IPS-18c (cell line): ENCODE results near the gene LHFPL6.

Experiments
- H3K4me3 ChIP-seq: 2 replicates; pipeline ENCODE4 v1.7.0; 2013; ENCODE audit warnings: low read depth, mild to moderate bottlenecking, low read length, moderate library complexity; ENCODE audit not compliant: insufficient read depth
- H3K9me3 ChIP-seq: one replicate; pipeline ENCODE4 v1.6.1; 2013; ENCODE audit warnings: mild to moderate bottlenecking, low read length, moderate library complexity; ENCODE audit not compliant: control insufficient read depth, insufficient read depth

LHFPL6 gene

DNA sequence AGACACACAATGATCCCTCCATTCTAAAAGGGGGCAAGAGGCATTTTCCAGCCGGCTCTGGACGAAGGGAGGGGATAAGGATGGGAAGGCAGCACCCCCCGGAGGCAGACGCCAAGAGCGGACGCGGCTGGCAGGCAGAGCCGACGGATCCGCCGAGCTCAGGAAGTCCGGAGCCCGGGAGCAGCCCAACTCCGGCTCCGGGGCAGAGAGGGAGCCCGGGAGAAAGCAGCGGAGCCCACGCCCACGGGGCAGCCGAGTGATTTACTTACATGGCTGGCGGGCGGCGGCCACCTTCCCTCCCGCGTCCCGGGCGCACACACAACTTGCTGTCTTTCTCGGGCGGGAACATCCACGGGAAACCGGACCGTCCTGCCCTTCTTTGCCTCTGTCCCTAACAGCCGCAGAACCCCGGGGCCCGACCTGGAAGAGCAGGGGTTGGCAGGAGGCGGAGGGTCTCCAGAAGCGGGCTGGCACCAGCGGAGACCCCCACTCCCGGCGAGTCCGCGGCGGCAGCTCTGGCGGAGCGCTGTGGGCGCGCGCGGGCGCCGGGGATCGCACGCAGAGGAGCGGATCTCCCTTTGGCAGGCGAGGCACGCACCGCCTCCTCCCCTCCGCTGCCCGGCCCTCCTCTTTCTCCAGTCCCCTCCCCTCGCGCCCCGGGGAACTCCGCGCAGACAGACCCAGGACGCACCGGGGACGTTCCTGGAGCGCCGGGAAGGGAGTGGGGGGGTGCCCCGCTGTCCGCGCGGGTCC lies at the start of gene LHFPL6:
Gene LHFPL6 (minus strand): TSS at position 580 of the 753 bp plus-strand sequence.
- Histone ChIP-seq H3K9me3 (no peaks in the 10 kb centered on the region), H3K4me3 (peak within 1 kb of the TSS; percentile 86)

- Histone ChIP-seq H3K9me3 (no peaks in the 10 kb centered on the region), H3K4me3 (no peak overlapping the region)
Measured at GRCh38 chr13:39646122-39646521, 43.1 kb upstream of the LHFPL6 start.

GRCh38 chr13:39641645-39642044 lies 38.7 kb upstream of the LHFPL6 start:
- no peaks in the 10 kb centered on the region for H3K9me3 ChIP-seq

GRCh38 chr13:39637890-39638289 lies 34.9 kb upstream of the LHFPL6 start:
- no peaks in the 10 kb centered on the region for H3K9me3 ChIP-seq

More at GRCh38 chr13:39641645-39642044, 38.7 kb upstream of the LHFPL6 start:
- H3K4me3 ChIP-seq = no peak overlapping the region

DNA sequence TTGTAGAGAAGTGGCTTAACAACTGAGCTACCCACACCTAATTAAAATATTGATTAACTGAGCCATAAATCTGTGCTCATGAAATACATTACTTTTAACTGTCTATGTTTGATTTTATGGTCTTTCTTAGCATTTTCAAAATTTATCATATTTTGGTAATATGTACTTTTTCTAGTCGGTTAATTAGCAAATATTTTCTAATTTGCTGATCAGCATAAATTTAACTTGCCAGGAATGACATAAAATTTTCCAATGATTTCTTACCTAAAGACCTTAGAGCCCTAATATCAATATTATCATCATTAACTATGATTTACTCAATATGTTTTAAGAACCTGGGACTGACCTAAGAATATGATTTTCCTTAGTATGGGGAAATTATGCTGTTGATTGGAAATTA lies 32.6 kb upstream of the LHFPL6 start:
- no peak overlapping the region for H3K4me3 ChIP-seq
- no peaks in the 10 kb centered on the region for H3K9me3 ChIP-seq

More at GRCh38 chr13:39637890-39638289, 34.9 kb upstream of the LHFPL6 start:
- H3K4me3 ChIP-seq = no peak overlapping the region

GRCh38 chr13:39632994-39633393 lies 30.0 kb upstream of the LHFPL6 start:
- Histone ChIP-seq H3K9me3 (no peaks in the 10 kb centered on the region), H3K4me3 (no peak overlapping the region)

DNA sequence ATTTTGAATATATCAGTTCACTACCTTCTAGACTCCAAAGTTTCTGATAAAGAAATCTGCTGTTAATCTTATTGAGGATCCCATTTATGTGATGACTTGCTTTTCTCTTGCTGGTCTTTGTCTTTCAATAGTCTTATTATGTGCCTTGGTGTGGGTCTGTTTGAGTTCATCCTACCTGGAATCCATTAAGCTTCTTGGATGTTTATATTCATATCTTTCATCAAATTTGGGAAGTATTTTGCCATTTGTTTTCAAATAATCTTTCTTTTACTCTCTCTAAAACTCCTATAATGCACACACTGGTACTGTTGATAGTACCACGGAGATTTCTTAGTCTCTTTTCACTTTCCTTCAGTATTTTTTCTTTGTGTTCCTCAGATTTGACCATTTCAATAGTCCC lies 28.3 kb upstream of the LHFPL6 start:
- Histone ChIP-seq H3K9me3 (no peaks in the 10 kb centered on the region), H3K4me3 (no peak overlapping the region)

DNA sequence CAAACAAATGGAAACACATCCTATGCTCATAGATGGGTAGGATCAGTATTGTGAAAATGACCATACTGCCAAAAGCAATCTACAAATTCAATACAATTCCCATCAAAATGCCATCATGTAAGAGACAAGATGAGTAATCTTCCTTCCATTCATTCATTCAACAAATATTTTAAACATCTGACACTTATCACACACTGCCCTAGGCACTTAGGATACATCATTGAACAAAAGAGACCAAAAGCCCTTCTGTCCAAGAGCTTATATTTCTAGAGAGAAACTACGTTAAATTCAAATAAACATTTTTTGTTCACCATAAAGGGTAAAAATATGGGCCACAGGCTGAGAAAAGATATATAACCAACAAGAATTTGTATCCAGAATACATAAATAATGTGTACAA lies 20.5 kb upstream of the LHFPL6 start:
- H3K4me3 ChIP-seq = no peak overlapping the region

DNA sequence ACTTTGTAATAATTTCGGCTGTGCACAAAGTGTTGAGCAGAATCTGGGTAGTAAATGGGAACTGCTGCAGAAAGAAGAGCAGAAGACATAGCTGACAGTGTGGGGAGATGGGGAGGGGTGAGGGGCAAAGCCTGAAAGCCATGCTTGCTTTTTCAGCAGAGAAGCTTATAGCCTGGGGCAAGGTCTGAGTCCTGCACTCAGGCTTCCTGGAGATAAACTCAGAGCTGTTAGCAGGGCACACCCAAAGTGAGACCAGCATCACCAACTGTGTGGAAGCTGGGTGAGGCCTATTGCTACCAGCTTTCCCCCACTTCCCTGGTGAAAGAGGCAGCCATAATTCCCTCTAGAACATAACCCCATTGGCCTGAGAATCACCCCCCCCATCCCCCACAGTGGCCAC lies 15.6 kb upstream of the LHFPL6 start:
- H3K9me3 ChIP-seq = no peaks in the 10 kb centered on the region
- no peak overlapping the region for H3K4me3 ChIP-seq

More for the DNA sequence above, 20.5 kb upstream of the LHFPL6 start:
- peaks cover 3% of the 10 kb centered on the region for H3K9me3 ChIP-seq

DNA sequence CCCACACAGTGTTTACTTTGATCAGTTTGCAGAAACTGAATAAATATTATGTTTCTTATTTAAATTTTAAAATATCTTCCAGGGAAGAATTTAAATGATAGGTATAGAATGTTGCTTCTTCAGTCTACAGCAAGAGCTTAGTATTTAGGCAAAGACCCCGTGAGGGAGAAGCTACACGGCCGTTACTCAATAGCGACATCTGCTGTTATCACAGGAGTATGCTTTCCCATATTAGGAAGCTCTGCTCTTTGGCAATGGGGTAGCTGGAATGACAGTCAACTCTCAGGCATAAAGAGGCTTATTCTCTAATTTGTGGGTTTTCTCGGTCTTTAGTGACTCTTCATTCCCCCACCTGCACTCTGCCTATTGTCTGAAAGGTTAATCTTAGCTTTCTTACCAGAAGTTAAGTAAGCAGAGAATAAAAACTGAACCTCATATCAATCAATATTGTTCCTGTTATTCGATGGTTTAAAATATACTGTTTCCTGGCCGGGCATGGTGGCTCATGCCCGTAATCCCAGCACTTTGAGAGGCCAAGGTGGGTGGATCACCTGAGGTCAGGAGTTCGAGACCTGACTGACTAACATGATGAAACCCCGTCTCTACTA lies 13.2 kb upstream of the LHFPL6 start:
- Histone ChIP-seq H3K9me3 (no peaks in the 10 kb centered on the region), H3K4me3 (no peak overlapping the region)

GRCh38 chr13:39612023-39612637 lies 9.1 kb upstream of the LHFPL6 start:
- Histone ChIP-seq H3K4me3 (no peak overlapping the region), H3K9me3 (no peaks in the 10 kb centered on the region)

GRCh38 chr13:39607876-39608275 lies 4.9 kb upstream of the LHFPL6 start:
- H3K4me3 ChIP-seq = no peak overlapping the region
- H3K9me3 ChIP-seq = no peaks in the 10 kb centered on the region

DNA sequence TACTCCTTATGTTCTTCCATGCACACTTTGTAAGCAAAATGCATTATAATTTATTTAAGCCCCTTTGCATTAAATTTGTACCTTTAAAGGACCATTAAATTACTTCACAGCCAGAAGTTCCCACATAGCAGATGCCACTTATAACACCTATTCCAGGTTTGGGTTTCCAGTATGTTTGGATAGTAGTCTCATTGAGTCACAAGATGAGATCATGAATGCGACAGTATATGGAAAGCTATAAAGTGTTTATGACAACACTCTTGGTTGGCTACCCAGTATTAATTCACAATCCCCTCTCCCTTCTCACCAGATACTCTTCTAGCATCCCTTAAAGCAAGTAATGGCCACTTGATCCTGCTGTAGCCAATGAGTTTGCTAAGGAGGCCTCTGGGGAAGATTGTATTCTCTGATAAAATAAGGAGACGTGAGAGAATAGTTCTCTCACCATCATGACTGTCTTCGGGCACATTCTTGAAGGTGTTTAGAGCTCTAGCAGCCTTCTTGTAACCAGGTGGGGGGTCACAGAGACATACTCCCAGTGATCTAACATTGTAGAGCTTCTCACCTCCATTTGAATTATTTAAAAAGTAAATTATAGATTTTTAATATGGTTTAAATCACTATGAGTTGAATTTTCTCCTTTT lies 2.8 kb upstream of the LHFPL6 start:
- H3K4me3 ChIP-seq = no peak overlapping the region
- no peaks in the 10 kb centered on the region for H3K9me3 ChIP-seq

DNA sequence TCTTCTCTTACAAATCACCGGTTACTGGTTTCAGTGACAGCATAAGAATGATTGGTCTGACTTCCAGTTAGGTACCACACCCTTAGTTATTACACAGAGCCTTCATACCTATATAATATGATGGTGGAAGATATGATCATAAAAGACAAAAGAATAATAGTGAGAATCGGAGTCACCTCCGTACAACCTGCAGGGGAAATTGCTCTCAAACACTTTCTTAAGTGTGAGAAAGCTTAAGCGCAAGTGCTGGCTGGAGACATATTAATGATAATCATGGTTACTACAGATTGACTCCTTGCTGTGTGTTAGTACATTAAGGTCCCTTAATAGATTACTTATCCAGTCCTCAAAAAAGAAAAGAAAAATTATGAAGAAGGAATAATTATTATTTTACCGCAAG lies 1.8 kb upstream of the LHFPL6 start:
- no peaks in the 10 kb centered on the region for H3K9me3 ChIP-seq
- H3K4me3 ChIP-seq = no peak overlapping the region

DNA sequence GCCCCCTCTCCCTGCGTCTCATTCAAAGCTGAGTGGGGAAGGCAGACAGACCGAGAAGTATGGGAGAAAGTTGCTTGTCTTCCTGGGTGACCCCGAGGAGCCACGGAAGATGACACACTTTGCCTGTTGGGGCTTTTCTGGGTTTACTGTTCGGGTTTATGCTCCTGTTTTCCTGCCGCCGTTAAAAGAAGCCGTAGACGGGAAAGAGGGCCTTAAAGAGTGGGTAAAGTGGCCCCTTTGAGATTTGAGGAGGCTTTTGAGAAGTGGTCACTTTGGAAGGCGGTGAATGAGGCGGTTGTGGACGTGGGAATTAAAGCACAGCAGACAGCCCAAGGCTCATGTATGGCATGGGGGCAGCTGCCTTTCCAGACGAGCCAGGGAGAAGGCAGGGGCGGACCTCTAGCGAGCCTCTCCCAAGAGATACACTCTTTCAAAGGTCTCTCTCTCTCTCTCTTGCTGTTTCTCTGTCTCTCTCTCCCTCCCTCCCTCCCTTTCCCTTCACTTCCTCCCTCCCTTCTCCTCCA lies 493 bp upstream of the LHFPL6 start:
- Histone ChIP-seq H3K4me3 (peak overlapping the region; percentile 86), H3K9me3 (no peaks in the 10 kb centered on the region)

DNA sequence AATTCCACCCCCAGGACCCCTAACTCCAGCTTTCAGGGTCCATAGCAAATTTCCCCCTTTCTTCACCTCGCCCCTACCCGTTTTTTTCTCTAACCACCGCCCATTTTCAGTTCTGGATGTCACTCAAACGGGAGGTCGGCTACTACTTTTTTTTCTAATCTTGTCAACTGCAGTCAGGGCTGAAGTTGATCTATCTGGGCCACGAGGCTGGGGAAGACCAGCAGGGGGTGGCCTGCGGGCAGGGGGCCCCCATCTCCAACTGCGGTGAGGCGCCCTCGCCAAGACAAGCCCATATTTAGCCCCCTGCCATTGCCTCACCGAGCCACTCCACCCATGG lies 748 bp downstream of the LHFPL6 start:
- no peaks in the 10 kb centered on the region for H3K9me3 ChIP-seq
- H3K4me3 ChIP-seq = peak overlapping the region; percentile 86

GRCh38 chr13:39601636-39602035 lies 1.4 kb downstream of the LHFPL6 start:
- no peaks in the 10 kb centered on the region for H3K9me3 ChIP-seq
- no peak overlapping the region for H3K4me3 ChIP-seq

- no peaks in the 10 kb centered on the region for H3K9me3 ChIP-seq
- H3K4me3 ChIP-seq = no peak overlapping the region
Measured at GRCh38 chr13:39600766-39601165, 2.2 kb downstream of the LHFPL6 start.
